LNCaP clone FGC (cell line): ENCODE data around the gene THAP11.
"Not testable (repeated sequence)": the region's sequence is repeated elsewhere in the genome, so short reads cannot be mapped to it uniquely, and the experiment has no call there.

Experiments used
- DNase-seq: peaks from one replicate; pipeline ENCODE4 v3.0.0-alpha.2; 2011; ENCODE audit warnings: low read depth
- H3K4me3 ChIP-seq: 2 replicates; pipeline ENCODE4 v1.5.1; 2011; ENCODE audit warnings: mild to moderate bottlenecking, low read depth, low read length, control low read depth
- CTCF ChIP-seq: IDR thresholded peaks from 2 replicates; pipeline ENCODE4 v1.5.1; 2012; ENCODE audit warnings: mild to moderate bottlenecking; ENCODE audit not compliant: control insufficient read depth, insufficient read depth; ENCODE audit errors: extremely low read depth

THAP11 gene

GRCh38 chr16:67861877-67862276 lies 19.8 kb downstream of the THAP11 start:
- no peak for TF ChIP-seq CTCF
- no peak overlapping the region for H3K4me3 ChIP-seq
- DNase-seq: no peak

- DNase-seq: no peak
- no peak for TF ChIP-seq CTCF
- H3K4me3 ChIP-seq: no peak overlapping the region
These were observed 20.8 kb downstream of the THAP11 start for GRCh38 chr16:67862623-67863583.

GRCh38 chr16:67864044-67864443 lies 21.9 kb downstream of the THAP11 start:
- H3K4me3 ChIP-seq, DNase-seq: not testable (repeated sequence)

GRCh38 chr16:67864594-67864993 lies 22.5 kb downstream of the THAP11 start:
- DNase-seq: no peak
- H3K4me3 ChIP-seq: no peak overlapping the region
- TF ChIP-seq CTCF: no peak

- peak; percentile 55 for TF ChIP-seq CTCF
- DNase-seq: no peak
These were observed 23.2 kb downstream of the THAP11 start for GRCh38 chr16:67865318-67865717.

GRCh38 chr16:67868290-67868689 lies 26.2 kb downstream of the THAP11 start:
- H3K4me3 ChIP-seq: no peak overlapping the region
- DNase-seq: no peak
- TF ChIP-seq CTCF: no peak

More at GRCh38 chr16:67865318-67865717, 23.2 kb downstream of the THAP11 start:
- H3K4me3 ChIP-seq: no peak overlapping the region

- no peak overlapping the region for H3K4me3 ChIP-seq
- no peak for DNase-seq
- no peak for TF ChIP-seq CTCF
These were observed 27.5 kb downstream of the THAP11 start for GRCh38 chr16:67869653-67870052.
